Naive B cell (primary cell): ENCODE results near the gene CLOCK. TPM values are rescaled to one million over a fixed set of nuclear protein-coding genes. Genes with fewer than 3 reads are reported as not detected.

Source experiments
- ATAC-seq, 2 donors: fragments of 150-1000 bp; cut with Tn5 transposase; 2 replicates each; pipeline ENCODE4 v1.10.0; 2021; ENCODE audit warnings: low read depth in 2 of 2, mild to moderate bottlenecking in 2 of 2, moderate library complexity in 2 of 2
- DNase-seq: peaks from one replicate; pipeline ENCODE4 v3.0.0; 2022
- H3K27ac Mint-ChIP-seq, 6 donors: one replicate each; pipeline ENCODE4 v1.8.0; 2020 to 2022; ENCODE audit warnings: mild to moderate bottlenecking in 6 of 6, mixed read lengths in 6 of 6, moderate library complexity in 5 of 6, inconsistent platforms in 2 of 6
- H3K27me3 Mint-ChIP-seq, 3 donors: one replicate each; pipeline ENCODE4 v1.8.0; 2021 to 2022; ENCODE audit warnings: mixed read lengths in 3 of 3, mild to moderate bottlenecking in 1 of 3
- H3K36me3 Mint-ChIP-seq, 2 donors: one replicate each; pipeline ENCODE4 v1.8.0; 2020 to 2022; ENCODE audit warnings: mixed read lengths in 2 of 2, inconsistent platforms in 1 of 2, mild to moderate bottlenecking in 1 of 2
- H3K4me1 Mint-ChIP-seq, 3 donors: one replicate each; pipeline ENCODE4 v1.8.0; 2020 to 2022; ENCODE audit warnings: mixed read lengths in 3 of 3, inconsistent platforms in 1 of 3, mild to moderate bottlenecking in 1 of 3, moderate library complexity in 1 of 3
- H3K4me3 Mint-ChIP-seq, 8 donors: one replicate each; pipeline ENCODE4 v1.8.0; 2020 to 2022; ENCODE audit warnings: mild to moderate bottlenecking in 8 of 8, mixed read lengths in 8 of 8, moderate library complexity in 8 of 8, inconsistent platforms in 2 of 8
- H3K9me3 Mint-ChIP-seq, 7 donors: one replicate each; pipeline ENCODE4 v1.8.0; 2020 to 2022; ENCODE audit warnings: mixed read lengths in 7 of 7, mild to moderate bottlenecking in 5 of 7, inconsistent platforms in 2 of 7, moderate library complexity in 1 of 7
- polyA plus RNA-seq, 6 donors: library from polyadenylated mRNA; unstranded; fragments of 300-500 nt; fragmentation: Illumina TruSeq; gene quantifications; one replicate each; pipeline ENCODE4 v1.2.3, GENCODE V29; 2021; ENCODE audit warnings: low read depth in 6 of 6

Gene CLOCK
- polyA plus RNA-seq, 6 donors from 2014 or later, result 1.3 to 6.0 (median 4.7) TPM

GRCh38 chr4:55534306-55534705 is 12.4 kb downstream of the CLOCK start:
- ATAC-seq (no peak), DNase-seq (no peak)
- H3K36me3 Mint-ChIP-seq, result peaks cover 16% of the 10 kb centered on the region in 2 donors
- H3K27ac Mint-ChIP-seq, result peak overlapping the region in 1 of 6 donors; percentile 51
- no peak overlapping the region for H3K4me3 Mint-ChIP-seq
- H3K27me3 Mint-ChIP-seq, result no peaks in the 10 kb centered on the region
- peaks cover 0 to 46% (median 19%) of the 10 kb centered on the region in 7 donors for H3K9me3 Mint-ChIP-seq
- H3K4me1 Mint-ChIP-seq, result peaks cover 7 to 22% (median 11%) of the 10 kb centered on the region in 3 donors

- peak overlapping the region in 1 of 6 donors; percentile 39 for H3K27ac Mint-ChIP-seq
- H3K36me3 Mint-ChIP-seq, result peaks cover 16% of the 10 kb centered on the region in 2 donors
These were observed 16.0 kb downstream of the CLOCK start for GRCh38 chr4:55530691-55531090.

DNA sequence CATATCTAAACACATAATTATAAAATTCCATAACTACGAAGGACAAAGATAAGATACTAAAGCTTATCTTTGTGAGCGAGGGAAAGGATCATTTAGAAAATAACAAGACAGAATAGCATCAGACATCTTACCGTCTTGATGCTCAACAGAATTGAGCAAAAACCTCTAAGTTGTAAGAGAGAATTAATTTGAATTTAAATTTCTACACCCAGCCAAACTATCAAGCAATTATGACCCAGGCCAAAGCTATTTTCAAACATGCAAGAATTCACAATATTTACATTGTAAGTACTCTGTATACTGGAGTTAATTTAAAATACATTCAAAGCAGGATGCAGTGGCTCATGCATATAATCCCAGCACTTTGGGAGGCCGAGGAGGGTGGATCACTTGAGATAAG is 16.5 kb downstream of the CLOCK start:
- Mint-ChIP-seq H3K4me1 (peaks cover 4 to 16% (median 8%) of the 10 kb centered on the region in 3 donors), H3K9me3 (peaks cover 0 to 46% (median 19%) of the 10 kb centered on the region in 7 donors), H3K27ac (peak overlapping the region in 1 of 6 donors; percentile 49), H3K36me3 (peaks cover 16% of the 10 kb centered on the region in 2 donors), H3K4me3 (peak overlapping the region in 1 of 8 donors; percentile 25), H3K27me3 (no peaks in the 10 kb centered on the region)
- no peak for ATAC-seq
- DNase-seq, result no peak

More at GRCh38 chr4:55530691-55531090, 16.0 kb downstream of the CLOCK start:
- H3K4me3 Mint-ChIP-seq, result no peak overlapping the region
- DNase-seq, result no peak
- no peak for ATAC-seq
- H3K9me3 Mint-ChIP-seq, result peaks cover 0 to 46% (median 19%) of the 10 kb centered on the region in 7 donors
- no peaks in the 10 kb centered on the region for H3K27me3 Mint-ChIP-seq
- H3K4me1 Mint-ChIP-seq, result peaks cover 4 to 16% (median 8%) of the 10 kb centered on the region in 3 donors

- Mint-ChIP-seq H3K36me3 (peaks cover 16% of the 10 kb centered on the region in 2 donors), H3K9me3 (peaks cover 0 to 37% (median 18%) of the 10 kb centered on the region in 7 donors), H3K4me1 (peaks cover 4 to 16% (median 8%) of the 10 kb centered on the region in 3 donors), H3K27me3 (no peaks in the 10 kb centered on the region), H3K27ac (peak overlapping the region in 2 of 6 donors; percentile 17 to 94), H3K4me3 (no peak overlapping the region)
- no peak for ATAC-seq
- DNase-seq, result no peak
These were observed 18.2 kb downstream of the CLOCK start for GRCh38 chr4:55528491-55528890.

- Mint-ChIP-seq H3K27me3 (no peaks in the 10 kb centered on the region), H3K36me3 (peaks cover 6 to 10% of the 10 kb centered on the region in 2 donors), H3K4me3 (no peak overlapping the region), H3K4me1 (peaks cover 2 to 18% (median 8%) of the 10 kb centered on the region in 3 donors), H3K27ac (no peak overlapping the region), H3K9me3 (peaks cover 0 to 10% (median 4%) of the 10 kb centered on the region in 7 donors)
- DNase-seq (no peak), ATAC-seq (no peak)
These were observed 21.7 kb downstream of the CLOCK start for GRCh38 chr4:55524844-55525571.

DNA sequence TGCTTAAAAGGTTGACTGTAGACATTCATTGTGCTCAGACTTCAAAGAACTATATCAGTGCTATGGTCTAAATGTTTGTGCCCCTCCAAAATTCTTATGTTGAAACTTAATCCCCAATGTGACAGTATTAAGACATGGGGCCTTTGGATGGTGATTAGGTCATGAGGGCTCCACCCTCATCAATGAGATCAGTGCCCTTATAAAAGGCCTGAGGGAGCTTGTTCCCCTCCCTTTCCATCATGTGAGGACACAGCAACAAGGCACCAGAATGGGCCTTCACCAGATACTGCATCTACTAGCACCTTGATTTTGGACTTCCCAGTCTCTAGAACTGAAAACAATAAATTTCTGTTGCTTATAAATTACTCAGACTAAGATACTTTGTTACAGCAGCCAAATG is 28.3 kb downstream of the CLOCK start:
- H3K4me1 Mint-ChIP-seq, result peaks cover 0 to 13% (median 12%) of the 10 kb centered on the region in 3 donors
- ATAC-seq (no peak), DNase-seq (no peak)
- H3K27ac Mint-ChIP-seq, result no peak overlapping the region
- peaks cover 0 to 4% of the 10 kb centered on the region in 2 donors for H3K36me3 Mint-ChIP-seq
- H3K27me3 Mint-ChIP-seq, result no peaks in the 10 kb centered on the region
- peaks cover 0 to 11% (median 2%) of the 10 kb centered on the region in 7 donors for H3K9me3 Mint-ChIP-seq
- no peak overlapping the region for H3K4me3 Mint-ChIP-seq

DNA sequence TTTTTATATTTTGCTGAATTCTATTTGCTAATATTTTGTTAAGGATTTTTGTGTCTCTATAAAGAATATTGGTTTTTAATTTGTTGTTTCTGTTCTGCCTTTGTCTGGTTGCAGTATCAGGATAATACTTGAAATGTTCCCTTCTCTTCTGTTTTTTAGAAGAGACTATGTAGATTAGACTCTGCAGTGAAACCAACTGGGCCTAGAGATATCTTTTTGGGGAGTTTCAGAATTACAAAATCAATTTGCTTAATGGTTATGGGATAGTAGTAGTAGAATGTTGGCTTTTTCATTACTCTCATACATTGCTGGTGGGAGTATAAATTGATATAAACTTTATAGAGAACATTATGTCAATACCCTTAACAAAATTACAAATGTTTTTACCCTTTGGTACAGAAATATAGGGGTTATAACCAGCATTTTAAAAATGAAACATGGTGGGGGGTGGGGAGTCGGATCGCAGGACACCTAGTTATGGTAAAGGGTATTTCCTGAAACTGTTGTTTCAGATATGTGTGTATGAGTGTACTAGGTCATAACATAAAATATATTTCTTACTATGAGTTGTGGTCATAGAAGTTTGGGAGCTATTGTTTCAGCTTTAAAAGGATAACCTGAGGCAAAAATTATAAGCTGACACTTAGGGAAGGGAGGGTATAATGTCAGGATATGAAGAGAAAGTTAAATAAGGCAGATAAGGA is 29.0 kb downstream of the CLOCK start:
- Mint-ChIP-seq H3K27ac (no peak overlapping the region), H3K4me1 (peaks cover 0 to 13% (median 11%) of the 10 kb centered on the region in 3 donors)

DNA sequence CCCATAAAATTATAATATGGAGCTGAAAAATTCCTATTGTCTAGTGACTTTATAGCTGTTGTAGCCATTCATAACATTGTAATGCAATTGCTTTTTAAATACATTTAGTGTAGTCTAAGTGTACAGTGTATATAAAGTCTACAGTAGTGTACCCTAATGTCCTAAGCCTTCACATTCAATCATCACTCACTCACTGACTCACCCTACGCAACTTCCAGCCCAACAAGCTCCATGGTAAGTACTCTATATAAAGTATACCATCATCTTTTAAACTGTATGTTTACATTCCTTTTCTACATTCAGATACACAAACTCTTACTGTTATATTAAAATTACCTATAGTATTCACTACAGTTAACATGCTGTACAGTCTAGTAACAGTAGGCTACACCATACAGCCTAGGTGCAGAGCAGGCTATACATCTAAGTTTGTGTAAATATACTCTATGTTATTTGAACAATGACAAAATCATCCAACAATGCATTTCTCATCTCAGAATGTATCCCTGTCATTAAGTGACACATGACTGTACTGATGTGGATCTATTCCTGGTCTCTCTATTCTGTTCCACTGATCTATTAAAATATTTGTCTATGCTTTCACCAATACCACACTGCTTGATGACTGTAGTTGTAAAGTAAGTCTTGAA is 33.7 kb downstream of the CLOCK start:
- ATAC-seq, result no peak
- H3K9me3 Mint-ChIP-seq, result peaks cover 0 to 17% (median 3%) of the 10 kb centered on the region in 7 donors

More for the DNA sequence above, 29.0 kb downstream of the CLOCK start:
- no peaks in the 10 kb centered on the region for H3K27me3 Mint-ChIP-seq
- DNase-seq (no peak), ATAC-seq (no peak)
- H3K4me3 Mint-ChIP-seq, result no peak overlapping the region
- H3K9me3 Mint-ChIP-seq, result peaks cover 0 to 16% (median 4%) of the 10 kb centered on the region in 7 donors
- peaks cover 0 to 8% of the 10 kb centered on the region in 2 donors for H3K36me3 Mint-ChIP-seq

DNA sequence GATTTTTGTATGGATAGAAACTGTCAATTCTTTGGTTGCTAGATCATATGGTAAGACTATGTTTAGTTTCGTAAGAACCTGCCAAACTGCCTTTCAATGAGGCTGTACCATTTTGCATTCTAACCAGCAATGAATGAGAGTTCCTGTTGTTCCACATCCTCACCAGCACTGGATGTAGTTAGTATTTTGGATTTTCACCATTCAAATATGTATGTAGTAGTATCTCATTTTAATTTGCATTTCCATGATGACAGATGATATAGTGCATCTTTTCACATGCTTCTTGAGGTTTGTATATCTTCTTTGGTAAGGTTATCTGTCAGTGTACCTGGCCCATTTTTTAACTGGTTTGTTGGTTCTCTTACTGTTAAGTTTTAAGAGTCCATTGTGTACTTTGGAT is 34.6 kb downstream of the CLOCK start:
- Mint-ChIP-seq H3K27ac (no peak overlapping the region), H3K4me3 (no peak overlapping the region), H3K4me1 (peaks cover 21 to 27% (median 22%) of the 10 kb centered on the region in 3 donors), H3K36me3 (peaks cover 0 to 11% of the 10 kb centered on the region in 2 donors), H3K27me3 (no peaks in the 10 kb centered on the region), H3K9me3 (peaks cover 0 to 17% (median 3%) of the 10 kb centered on the region in 7 donors)
- DNase-seq, result no peak
- ATAC-seq, result no peak

More for the DNA sequence above, 33.7 kb downstream of the CLOCK start:
- Mint-ChIP-seq H3K4me1 (peaks cover 21 to 27% (median 22%) of the 10 kb centered on the region in 3 donors), H3K27ac (peak overlapping the region in 2 of 6 donors; percentile 21 to 58), H3K27me3 (no peaks in the 10 kb centered on the region), H3K4me3 (no peak overlapping the region), H3K36me3 (peaks cover 0 to 11% of the 10 kb centered on the region in 2 donors)
- DNase-seq, result no peak

DNA sequence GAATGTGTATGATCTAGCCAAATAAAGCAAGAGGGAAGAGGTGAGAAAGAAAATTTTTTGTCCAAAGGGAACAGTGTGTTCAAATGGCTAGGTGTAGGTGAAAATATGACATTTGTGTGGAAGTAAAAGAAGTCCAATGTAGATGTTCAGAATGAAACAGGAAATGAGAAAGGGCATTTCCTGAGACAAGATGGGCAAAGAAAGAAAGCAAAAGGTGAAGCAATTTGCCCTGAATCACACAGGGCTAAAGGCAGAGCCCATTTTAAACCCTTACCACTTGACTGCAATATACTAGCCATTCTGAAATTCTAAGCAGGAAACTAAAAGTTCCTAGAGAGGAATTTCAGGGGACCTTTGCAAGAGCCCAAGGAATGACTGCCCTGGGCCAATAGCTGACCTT is 36.0 kb downstream of the CLOCK start:
- Mint-ChIP-seq H3K27me3 (no peaks in the 10 kb centered on the region), H3K27ac (peak overlapping the region in 2 of 6 donors; percentile 33 to 80)

GRCh38 chr4:55509266-55509665 is 37.4 kb downstream of the CLOCK start:
- H3K27me3 Mint-ChIP-seq, result no peaks in the 10 kb centered on the region
- H3K9me3 Mint-ChIP-seq, result peaks cover 0 to 17% (median 3%) of the 10 kb centered on the region in 7 donors
- peaks cover 21 to 23% (median 22%) of the 10 kb centered on the region in 3 donors for H3K4me1 Mint-ChIP-seq
- ATAC-seq, result no peak
- no peak for DNase-seq
- H3K4me3 Mint-ChIP-seq, result no peak overlapping the region
- peaks cover 0 to 11% of the 10 kb centered on the region in 2 donors for H3K36me3 Mint-ChIP-seq
- no peak overlapping the region for H3K27ac Mint-ChIP-seq

More for the DNA sequence above, 36.0 kb downstream of the CLOCK start:
- H3K4me3 Mint-ChIP-seq, result no peak overlapping the region
- ATAC-seq, result no peak
- H3K4me1 Mint-ChIP-seq, result peaks cover 21 to 23% (median 22%) of the 10 kb centered on the region in 3 donors
- H3K9me3 Mint-ChIP-seq, result peaks cover 0 to 17% (median 3%) of the 10 kb centered on the region in 7 donors
- peaks cover 0 to 11% of the 10 kb centered on the region in 2 donors for H3K36me3 Mint-ChIP-seq
- DNase-seq, result no peak

GRCh38 chr4:55507612-55508011 is 39.1 kb downstream of the CLOCK start:
- peaks cover 21 to 26% (median 22%) of the 10 kb centered on the region in 3 donors for H3K4me1 Mint-ChIP-seq
- no peak overlapping the region for H3K4me3 Mint-ChIP-seq
- H3K9me3 Mint-ChIP-seq, result peaks cover 0 to 7% (median under 1%) of the 10 kb centered on the region in 7 donors
- H3K27me3 Mint-ChIP-seq, result no peaks in the 10 kb centered on the region
- peaks cover 0 to 5% of the 10 kb centered on the region in 2 donors for H3K36me3 Mint-ChIP-seq
- DNase-seq (no peak), ATAC-seq (no peak)
- no peak overlapping the region for H3K27ac Mint-ChIP-seq

DNA sequence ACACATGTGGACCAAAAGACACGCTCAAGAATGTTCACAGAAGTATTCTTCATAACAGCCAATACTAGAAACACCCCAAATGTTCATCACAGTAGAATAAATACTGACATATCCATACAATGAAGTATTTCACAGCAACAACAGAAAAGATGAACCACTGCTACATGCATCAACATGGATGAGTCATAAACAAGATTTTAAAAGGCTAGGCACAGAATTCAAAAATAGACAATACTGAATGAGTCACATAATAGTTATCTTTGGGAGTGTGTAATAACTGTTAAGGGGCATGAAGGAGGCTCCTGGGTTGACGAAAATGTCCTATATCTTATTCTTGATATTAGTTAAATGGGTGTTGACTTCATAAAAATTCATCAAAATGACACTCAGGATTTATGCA is 43.5 kb downstream of the CLOCK start:
- Mint-ChIP-seq H3K27me3 (no peaks in the 10 kb centered on the region), H3K9me3 (no peaks in the 10 kb centered on the region), H3K4me1 (peaks cover 0 to 4% (median 0%) of the 10 kb centered on the region in 3 donors), H3K4me3 (no peak overlapping the region), H3K36me3 (no peaks in the 10 kb centered on the region), H3K27ac (no peak overlapping the region)
- DNase-seq (no peak), ATAC-seq (no peak)
